GM21576 (cell line): ENCODE data around the gene CTIF.
"Not testable (repeated sequence)": the region's sequence is repeated elsewhere in the genome, so short reads cannot be mapped to it uniquely, and the experiment has no call there.

ENCODE experiments used
- ATAC-seq: cut with Tn5 transposase; IDR thresholded peaks from one replicate; pipeline ENCODE4 v1.9.1; 2021; ENCODE audit warnings: mild to moderate bottlenecking, moderate library complexity; ENCODE audit not compliant: unreplicated experiment

CTIF gene

GRCh38 chr18:48538531-48539405 is at the start of gene CTIF:
CTIF (plus strand) TSS chr18:48539031; CDS start chr18:48619566, 80,535 bp downstream.
- peak; percentile 85 for ATAC-seq

- ATAC-seq = no peak
Observed at GRCh38 chr18:48490641-48491293, 48.1 kb upstream of the CTIF start.

- no peak for ATAC-seq
Observed at GRCh38 chr18:48492880-48493279, 46.0 kb upstream of the CTIF start.

GRCh38 chr18:48493434-48494230 is 45.2 kb upstream of the CTIF start:
- no peak for ATAC-seq

- ATAC-seq = no peak
Observed at GRCh38 chr18:48497863-48498262, 41.0 kb upstream of the CTIF start.

- ATAC-seq = no peak
Observed at GRCh38 chr18:48500517-48500916, 38.3 kb upstream of the CTIF start.

- ATAC-seq = no peak
Observed at GRCh38 chr18:48502906-48503305, 35.9 kb upstream of the CTIF start.

GRCh38 chr18:48504819-48505218 is 34.0 kb upstream of the CTIF start:
- no peak for ATAC-seq

GRCh38 chr18:48506983-48507568 is 31.8 kb upstream of the CTIF start:
- ATAC-seq = not testable (repeated sequence)

- not testable (repeated sequence) for ATAC-seq
Observed at GRCh38 chr18:48512498-48512897, 26.3 kb upstream of the CTIF start.

- no peak for ATAC-seq
Observed at GRCh38 chr18:48514786-48515185, 24.0 kb upstream of the CTIF start.

GRCh38 chr18:48517048-48517447 is 21.8 kb upstream of the CTIF start:
- no peak for ATAC-seq

- no peak for ATAC-seq
Observed at GRCh38 chr18:48519431-48520100, 19.3 kb upstream of the CTIF start.

GRCh38 chr18:48521723-48522122 is 17.1 kb upstream of the CTIF start:
- no peak for ATAC-seq

GRCh38 chr18:48525671-48526070 is 13.2 kb upstream of the CTIF start:
- ATAC-seq = no peak

GRCh38 chr18:48527461-48527860 is 11.4 kb upstream of the CTIF start:
- ATAC-seq = no peak

- no peak for ATAC-seq
Observed at GRCh38 chr18:48528861-48529260, 10.0 kb upstream of the CTIF start.

- ATAC-seq = no peak
Observed at GRCh38 chr18:48529796-48530195, 9.0 kb upstream of the CTIF start.

- no peak for ATAC-seq
Observed at GRCh38 chr18:48530399-48531081, 8.3 kb upstream of the CTIF start.

- no peak for ATAC-seq
Observed at GRCh38 chr18:48531082-48531403, 7.8 kb upstream of the CTIF start.
